GM18498 (cell line): ENCODE measurements around the gene RGMA.

ENCODE experiments used
- ATAC-seq: cut with Tn5 transposase; IDR thresholded peaks from one replicate; pipeline ENCODE4 v1.9.1; 2021; ENCODE audit warnings: mild to moderate bottlenecking, moderate library complexity; ENCODE audit not compliant: unreplicated experiment

The RGMA gene

GRCh38 chr15:93020976-93021772, 67.8 kb downstream of the RGMA start:
- ATAC-seq: peak; percentile 89

- no peak for ATAC-seq
Observed at GRCh38 chr15:93019971-93020370, 69.0 kb downstream of the RGMA start.

- ATAC-seq: no peak
Observed at GRCh38 chr15:93019090-93019489, 69.9 kb downstream of the RGMA start.

- no peak for ATAC-seq
Observed at GRCh38 chr15:93018574-93018973, 70.4 kb downstream of the RGMA start.

- no peak for ATAC-seq
Observed at GRCh38 chr15:93017526-93017925, 71.5 kb downstream of the RGMA start.

- ATAC-seq: no peak
Observed at GRCh38 chr15:93012786-93013185, 76.2 kb downstream of the RGMA start.

- no peak for ATAC-seq
Observed at GRCh38 chr15:93007994-93008393, 81.0 kb downstream of the RGMA start.

GRCh38 chr15:93005133-93005532, 83.9 kb downstream of the RGMA start:
- no peak for ATAC-seq

- no peak for ATAC-seq
Observed at GRCh38 chr15:93001881-93002280, 87.1 kb downstream of the RGMA start.

GRCh38 chr15:93001156-93001555, 87.9 kb downstream of the RGMA start:
- ATAC-seq: no peak

GRCh38 chr15:92997821-92998220, 91.2 kb downstream of the RGMA start:
- ATAC-seq: no peak

- ATAC-seq: no peak
Observed at GRCh38 chr15:92992720-92993119, 96.3 kb downstream of the RGMA start.

GRCh38 chr15:92990031-92990430, 99.0 kb downstream of the RGMA start:
- no peak for ATAC-seq

GRCh38 chr15:92989470-92989869, 99.5 kb downstream of the RGMA start:
- ATAC-seq: peak; percentile 87
